ENCODE results near the gene PTPRN2. TPM values are rescaled to one million over a fixed set of nuclear protein-coding genes. Genes with fewer than 3 reads are reported as not detected.

PTPRN2 gene
- total RNA-seq, 1 donor from 2014 or later: 15.4 TPM

- Mint-ChIP-seq H3K4me1 (ENCODE audit: unreplicated experiment) (peaks cover 8% of the 10 kb centered on the region), H3K36me3 (no peaks in the 10 kb centered on the region), H3K27ac (no peak overlapping the region), H3K27me3 (no peaks in the 10 kb centered on the region), H3K9me3 (no peaks in the 10 kb centered on the region), H3K4me3 (no peak overlapping the region)
- TF ChIP-seq CTCF (conservative IDR thresholded peaks at IDR 0.05): no peak
- DNase-seq (ENCODE audit: extremely low spot score, unreplicated experiment): no peak
Measured at GRCh38 chr7:157796846-157797245, 790.8 kb downstream of the PTPRN2 start.

GRCh38 chr7:157795643-157796042 is 792.0 kb downstream of the PTPRN2 start:
- Mint-ChIP-seq H3K27me3 (no peaks in the 10 kb centered on the region), H3K36me3 (no peaks in the 10 kb centered on the region), H3K4me1 (ENCODE audit: unreplicated experiment) (peaks cover 8% of the 10 kb centered on the region), H3K27ac (no peak overlapping the region), H3K9me3 (no peaks in the 10 kb centered on the region), H3K4me3 (no peak overlapping the region)
- TF ChIP-seq CTCF (conservative IDR thresholded peaks at IDR 0.05): no peak
- DNase-seq (ENCODE audit: extremely low spot score, unreplicated experiment): no peak

GRCh38 chr7:157795199-157795598 is 792.4 kb downstream of the PTPRN2 start:
- Mint-ChIP-seq H3K27ac (no peak overlapping the region), H3K9me3 (no peaks in the 10 kb centered on the region), H3K36me3 (no peaks in the 10 kb centered on the region), H3K27me3 (no peaks in the 10 kb centered on the region), H3K4me3 (no peak overlapping the region), H3K4me1 (ENCODE audit: unreplicated experiment) (peaks cover 8% of the 10 kb centered on the region)
- no peak for DNase-seq (ENCODE audit: extremely low spot score, unreplicated experiment)
- no peak for TF ChIP-seq CTCF (conservative IDR thresholded peaks at IDR 0.05)

GRCh38 chr7:157794746-157795065 is 792.9 kb downstream of the PTPRN2 start:
- Mint-ChIP-seq H3K27ac (no peak overlapping the region), H3K4me3 (no peak overlapping the region)

GRCh38 chr7:157793973-157794745 is 793.5 kb downstream of the PTPRN2 start:
- Mint-ChIP-seq H3K9me3 (no peaks in the 10 kb centered on the region), H3K27ac (no peak overlapping the region), H3K36me3 (no peaks in the 10 kb centered on the region), H3K4me3 (no peak overlapping the region), H3K4me1 (ENCODE audit: unreplicated experiment) (peaks cover 8% of the 10 kb centered on the region), H3K27me3 (no peaks in the 10 kb centered on the region)
- no peak for DNase-seq (ENCODE audit: extremely low spot score, unreplicated experiment)
- no peak for TF ChIP-seq CTCF (conservative IDR thresholded peaks at IDR 0.05)

More at GRCh38 chr7:157794746-157795065, 792.9 kb downstream of the PTPRN2 start:
- Mint-ChIP-seq H3K9me3 (no peaks in the 10 kb centered on the region), H3K4me1 (ENCODE audit: unreplicated experiment) (peaks cover 8% of the 10 kb centered on the region), H3K27me3 (no peaks in the 10 kb centered on the region), H3K36me3 (no peaks in the 10 kb centered on the region)
- DNase-seq (ENCODE audit: extremely low spot score, unreplicated experiment): no peak
- no peak for TF ChIP-seq CTCF (conservative IDR thresholded peaks at IDR 0.05)

GRCh38 chr7:157793087-157793353 is 794.6 kb downstream of the PTPRN2 start:
- TF ChIP-seq CTCF (conservative IDR thresholded peaks at IDR 0.05): no peak
- H3K36me3 Mint-ChIP-seq: no peaks in the 10 kb centered on the region

More at GRCh38 chr7:157793087-157793353, 794.6 kb downstream of the PTPRN2 start:
- Mint-ChIP-seq H3K4me3 (no peak overlapping the region), H3K4me1 (ENCODE audit: unreplicated experiment) (peaks cover 8% of the 10 kb centered on the region), H3K27ac (no peak overlapping the region), H3K9me3 (no peaks in the 10 kb centered on the region), H3K27me3 (no peaks in the 10 kb centered on the region)
- no peak for DNase-seq (ENCODE audit: extremely low spot score, unreplicated experiment)

Measured in type B pancreatic cell (in vitro differentiated cells).